Activated CD8-positive, alpha-beta memory T cell treated with anti-CD3 and anti-CD28 coated beads, Interleukin-2, amount 10 ng/mL, durations not matched to agents 7 days and 5 days (primary cell): Measurements from ENCODE around the gene ADPRH. TPM values are rescaled to one million over a fixed set of nuclear protein-coding genes. Genes with fewer than 3 reads are reported as not detected.
A peak's percentile ranks its signal among the peaks of the same experiment; 100 is the strongest.
"Not testable (repeated sequence)": the region's sequence is repeated elsewhere in the genome, so short reads cannot be mapped to it uniquely, and the experiment has no call there.

Experiments used
- ATAC-seq: fragments of 150-1000 bp; cut with Tn5 transposase; one replicate; pipeline ENCODE4 v1.10.0; 2021; ENCODE audit warnings: moderate library complexity
- CTCF ChIA-PET: fragments of 350-600 bp; sonication (Branson Sonifier 250); formaldehyde crosslinking; loops from one replicate; lab custom pipeline; 2021; ENCODE audit warnings: antibody characterized with exemption; lab: Charles Lee
- DNase-seq: peaks from one replicate; pipeline ENCODE4 v3.0.0-alpha.2; 2020
- H3K27ac Mint-ChIP-seq: one replicate; pipeline ENCODE4 v1.8.0; 2021; ENCODE audit warnings: mild to moderate bottlenecking, mixed read lengths
- H3K27me3 Mint-ChIP-seq: one replicate; pipeline ENCODE4 v1.8.0; 2021; ENCODE audit warnings: mixed read lengths
- H3K36me3 Mint-ChIP-seq: one replicate; pipeline ENCODE4 v1.8.0; 2021; ENCODE audit warnings: mild to moderate bottlenecking, mixed read lengths
- H3K4me1 Mint-ChIP-seq: one replicate; pipeline ENCODE4 v1.8.0; 2021; ENCODE audit warnings: mixed read lengths
- H3K4me3 Mint-ChIP-seq: one replicate; pipeline ENCODE4 v1.8.0; 2021; ENCODE audit warnings: mild to moderate bottlenecking, moderate library complexity, mixed read lengths
- H3K9me3 Mint-ChIP-seq: one replicate; pipeline ENCODE4 v1.8.0; 2022; ENCODE audit warnings: low read depth, mixed read lengths
- total RNA-seq, 2 experiments: library from RNA; stranded (reverse); gene quantifications; one replicate each; pipeline ENCODE4 v1.2.3, GENCODE V29; 2021

ADPRH gene
- total RNA-seq, 2 experiments from 2014 or later: 6.1 to 19.3 TPM

DNA sequence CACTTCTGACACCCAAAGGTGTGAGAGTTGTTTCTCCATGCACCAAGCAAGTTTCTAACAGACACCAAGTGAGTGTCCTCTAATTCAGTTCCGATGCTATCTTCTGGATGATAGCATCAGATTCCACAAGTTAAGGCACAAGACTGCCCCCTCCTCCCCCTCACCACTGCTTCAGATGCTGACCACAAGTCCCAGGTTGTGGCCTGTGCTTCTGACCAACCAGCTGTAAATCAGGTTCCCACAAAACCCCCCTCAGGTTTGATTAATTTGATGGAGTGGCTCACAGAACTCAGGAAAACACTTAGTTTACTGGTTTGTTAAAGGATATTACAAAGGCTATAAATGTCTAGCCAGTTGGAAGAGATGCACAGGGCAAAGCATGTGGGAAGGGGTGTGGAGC is 11.4 kb downstream of the ADPRH start:
- DNase-seq (no peak), ATAC-seq (no peak)
- H3K27me3 Mint-ChIP-seq: peaks cover 5% of the 10 kb centered on the region
- peaks cover 16% of the 10 kb centered on the region for H3K4me1 Mint-ChIP-seq
- H3K27ac Mint-ChIP-seq: no peak overlapping the region
- no peak overlapping the region for H3K4me3 Mint-ChIP-seq
- H3K9me3 Mint-ChIP-seq: peaks cover 3% of the 10 kb centered on the region
- H3K36me3 Mint-ChIP-seq: peaks cover 16% of the 10 kb centered on the region
- CTCF ChIA-PET: interaction anchor here (1.0 to 2.2 kb wide), 2 partner anchors 9 to 10 kb away, joined by 3 to 6 read pairs; no protein-coding TSS in a partner anchor

DNA sequence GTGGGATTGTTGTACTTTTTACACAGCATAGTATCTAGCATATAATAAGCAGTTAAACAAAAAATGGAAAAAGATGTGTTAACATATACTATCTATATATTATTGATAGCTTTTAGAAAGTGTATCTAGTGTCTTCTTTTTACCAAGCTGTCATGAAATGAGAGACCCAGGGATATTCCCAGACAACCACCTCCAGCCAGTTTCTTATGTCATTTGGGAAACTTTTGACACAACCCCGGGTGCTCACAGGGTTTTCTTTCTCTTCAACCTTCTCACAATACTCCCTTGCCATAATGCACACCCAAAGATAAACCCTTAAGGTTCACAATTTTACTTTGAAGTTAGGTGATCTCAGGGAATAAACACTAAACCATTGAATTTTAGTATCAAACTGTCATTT is 13.6 kb downstream of the ADPRH start:
- Mint-ChIP-seq H3K36me3 (peaks cover 16% of the 10 kb centered on the region), H3K27ac (no peak overlapping the region), H3K4me1 (peaks cover 21% of the 10 kb centered on the region), H3K27me3 (peaks cover 5% of the 10 kb centered on the region), H3K9me3 (peaks cover 3% of the 10 kb centered on the region), H3K4me3 (no peak overlapping the region)
- CTCF ChIA-PET: no interaction called here
- DNase-seq (no peak), ATAC-seq (no peak)

DNA sequence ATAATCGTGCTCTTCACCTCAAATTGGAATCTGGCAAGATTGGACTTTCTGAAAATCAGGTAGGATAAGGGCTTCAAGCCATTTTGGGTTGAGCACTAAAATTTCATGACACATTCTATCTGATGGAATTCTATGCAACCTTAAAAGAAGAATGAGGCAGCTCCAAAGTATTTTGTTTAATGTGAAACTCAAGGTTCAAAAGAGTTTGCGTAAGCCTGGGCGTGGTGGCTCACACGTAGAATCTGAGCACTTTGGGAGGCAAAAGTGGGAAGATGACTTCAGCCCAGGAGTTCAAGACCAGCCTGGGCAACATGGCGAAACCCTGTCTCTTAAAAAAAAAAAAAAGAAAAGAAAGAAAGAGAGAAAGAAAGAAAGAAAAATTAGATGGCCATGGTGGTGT is 14.8 kb downstream of the ADPRH start:
- Mint-ChIP-seq H3K4me3 (no peak overlapping the region), H3K4me1 (peaks cover 17% of the 10 kb centered on the region), H3K27ac (no peak overlapping the region), H3K36me3 (peaks cover 12% of the 10 kb centered on the region), H3K27me3 (peaks cover 4% of the 10 kb centered on the region), H3K9me3 (peaks cover 3% of the 10 kb centered on the region)
- DNase-seq (no peak), ATAC-seq (no peak)
- CTCF ChIA-PET: no interaction called here

DNA sequence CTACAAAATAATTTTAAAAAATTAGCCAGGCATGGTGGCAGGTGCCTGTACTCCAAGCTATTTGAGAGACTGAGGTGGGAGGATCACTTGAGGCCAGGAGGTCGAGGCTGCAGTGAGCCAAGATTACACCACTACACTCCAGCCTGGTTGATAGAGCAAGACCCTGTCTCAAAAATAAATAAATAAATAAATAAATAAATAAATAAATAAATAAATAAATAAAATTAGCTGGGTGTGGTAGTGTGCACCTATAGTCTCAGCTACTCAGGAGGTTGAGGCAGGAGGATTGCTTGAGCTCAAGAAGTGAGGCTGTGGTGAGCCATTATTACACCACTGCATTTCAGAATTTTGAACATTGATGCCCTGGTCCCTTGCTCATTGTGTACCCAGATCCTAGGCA is 15.6 kb downstream of the ADPRH start:
- CTCF ChIA-PET, H3K27ac Mint-ChIP-seq, H3K27me3 Mint-ChIP-seq, ATAC-seq, H3K36me3 Mint-ChIP-seq, DNase-seq, H3K9me3 Mint-ChIP-seq, H3K4me3 Mint-ChIP-seq: not testable (repeated sequence)
- H3K4me1 Mint-ChIP-seq: peaks cover 23% of the 10 kb centered on the region

DNA sequence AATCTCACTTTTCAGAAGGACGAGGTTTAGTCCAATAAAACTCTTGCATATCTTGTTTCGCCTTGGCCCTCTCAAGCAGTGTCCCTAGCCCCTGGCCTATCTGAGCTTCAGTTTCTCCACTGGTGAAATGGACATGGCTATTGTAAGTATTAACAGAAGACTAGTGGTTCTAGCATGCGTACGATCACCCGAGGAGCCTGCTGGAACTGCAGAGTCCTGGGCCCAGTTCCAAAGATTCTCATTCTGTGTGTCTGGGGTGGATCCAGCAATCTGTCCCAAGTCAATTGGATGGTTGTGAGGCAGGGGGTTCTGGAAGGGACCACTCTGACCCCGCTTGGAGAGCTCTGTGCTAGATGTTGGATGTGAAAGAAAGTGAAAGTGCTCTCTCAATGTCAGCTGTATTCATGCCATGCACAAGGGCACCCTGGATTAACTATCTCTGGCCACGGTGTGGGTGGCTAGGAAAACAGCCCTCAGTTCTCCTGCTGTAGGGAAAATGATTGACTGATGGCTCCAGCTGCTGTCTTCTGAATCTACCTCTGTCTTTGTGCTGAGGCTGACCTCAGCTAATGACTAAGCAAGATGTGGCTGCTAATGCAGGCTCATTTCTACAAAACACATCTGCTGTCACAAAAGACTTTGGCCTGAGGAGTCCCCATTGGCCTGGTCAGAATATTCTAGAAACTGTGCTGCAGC is 16.5 kb downstream of the ADPRH start:
- Mint-ChIP-seq H3K4me1 (peaks cover 29% of the 10 kb centered on the region), H3K36me3 (peaks cover under 1% of the 10 kb centered on the region), H3K27ac (no peak overlapping the region), H3K4me3 (no peak overlapping the region), H3K9me3 (no peaks in the 10 kb centered on the region), H3K27me3 (peaks cover 3% of the 10 kb centered on the region)
- ATAC-seq: no peak
- no peak for DNase-seq
- CTCF ChIA-PET: interaction anchor here (0.8 to 1.1 kb wide), 2 partner anchors 80 to 85 kb away, joined by 3 to 4 read pairs; no protein-coding TSS in a partner anchor

DNA sequence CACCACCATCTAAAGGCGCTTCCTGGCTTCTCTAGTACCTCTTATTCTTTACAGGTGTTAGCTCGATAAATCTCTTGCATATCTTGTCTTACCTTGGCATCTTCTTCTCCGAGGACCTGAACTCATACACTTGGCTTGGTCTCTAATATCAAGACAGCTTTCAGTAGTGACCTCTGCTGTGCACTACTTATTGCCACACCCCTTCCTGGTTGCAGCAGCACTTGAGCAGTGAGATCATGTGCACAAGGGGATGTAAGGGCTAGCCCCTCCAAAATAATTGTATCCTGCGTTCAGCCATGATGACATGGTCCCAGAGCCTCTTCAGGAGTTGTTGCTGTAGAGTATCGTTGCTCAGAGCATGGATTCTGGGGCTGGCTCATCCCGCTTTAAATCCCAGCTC is 17.1 kb downstream of the ADPRH start:
- no peak overlapping the region for H3K4me3 Mint-ChIP-seq
- CTCF ChIA-PET: interaction anchor here (1.1 kb wide), 1 partner anchor 79 kb away, joined by 3 read pairs; no protein-coding TSS in a partner anchor

DNA sequence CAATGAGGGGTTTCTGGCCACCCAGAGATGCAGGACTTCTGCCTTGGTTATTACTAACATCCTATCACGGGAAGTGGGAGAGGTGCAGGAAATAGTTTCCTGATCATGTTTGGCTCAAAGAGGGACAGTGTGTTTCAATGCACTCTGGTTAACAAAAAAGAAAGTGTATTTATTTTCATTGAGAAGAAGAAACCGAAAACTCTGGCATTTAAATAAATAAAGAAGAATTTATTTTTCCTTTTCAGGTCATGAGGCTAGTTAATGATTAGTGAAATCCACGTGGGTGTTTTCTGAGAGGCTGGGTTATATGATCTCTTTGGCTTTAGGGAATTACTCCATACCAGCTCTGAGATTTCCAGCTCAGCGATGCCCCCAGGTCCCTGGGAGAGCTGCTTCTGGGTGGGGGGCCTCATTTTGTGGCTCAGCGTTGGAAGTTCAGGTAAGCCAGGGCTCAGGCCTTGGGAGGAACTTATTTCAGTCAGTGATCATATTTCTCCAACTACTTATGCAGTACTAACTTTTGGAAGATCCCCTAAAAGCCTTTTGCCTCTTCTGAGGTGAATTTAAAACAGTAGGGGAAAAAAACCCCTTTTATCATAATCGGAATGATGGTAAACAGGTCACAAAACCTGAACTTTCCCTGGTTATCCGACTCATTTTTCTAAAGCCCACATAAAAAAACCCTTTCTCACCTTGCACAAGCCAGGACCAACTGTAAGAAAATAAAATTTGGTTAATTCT is 18.4 kb downstream of the ADPRH start, which contains the start of gene PLA1A:
Gene PLA1A (plus strand): TSS at position 338 of the 741 bp plus-strand sequence. CDS start 29 bp downstream, at position 367.
- no peak within 1 kb of the TSS for H3K27ac Mint-ChIP-seq
- DNase-seq: no peak
- H3K9me3 Mint-ChIP-seq: no peaks in the 10 kb centered on the region
- no peak within 1 kb of the TSS for H3K4me3 Mint-ChIP-seq
- CTCF ChIA-PET: no interaction called here
- no peaks in the 10 kb centered on the region for H3K36me3 Mint-ChIP-seq
- H3K27me3 Mint-ChIP-seq: peaks cover 3% of the 10 kb centered on the region
- no peak for ATAC-seq
- peaks cover 36% of the 10 kb centered on the region for H3K4me1 Mint-ChIP-seq

More for the DNA sequence above, 17.1 kb downstream of the ADPRH start:
- Mint-ChIP-seq H3K27me3 (peaks cover 3% of the 10 kb centered on the region), H3K9me3 (no peaks in the 10 kb centered on the region), H3K27ac (no peak overlapping the region), H3K36me3 (no peaks in the 10 kb centered on the region), H3K4me1 (peaks cover 34% of the 10 kb centered on the region)
- DNase-seq (no peak), ATAC-seq (no peak)

DNA sequence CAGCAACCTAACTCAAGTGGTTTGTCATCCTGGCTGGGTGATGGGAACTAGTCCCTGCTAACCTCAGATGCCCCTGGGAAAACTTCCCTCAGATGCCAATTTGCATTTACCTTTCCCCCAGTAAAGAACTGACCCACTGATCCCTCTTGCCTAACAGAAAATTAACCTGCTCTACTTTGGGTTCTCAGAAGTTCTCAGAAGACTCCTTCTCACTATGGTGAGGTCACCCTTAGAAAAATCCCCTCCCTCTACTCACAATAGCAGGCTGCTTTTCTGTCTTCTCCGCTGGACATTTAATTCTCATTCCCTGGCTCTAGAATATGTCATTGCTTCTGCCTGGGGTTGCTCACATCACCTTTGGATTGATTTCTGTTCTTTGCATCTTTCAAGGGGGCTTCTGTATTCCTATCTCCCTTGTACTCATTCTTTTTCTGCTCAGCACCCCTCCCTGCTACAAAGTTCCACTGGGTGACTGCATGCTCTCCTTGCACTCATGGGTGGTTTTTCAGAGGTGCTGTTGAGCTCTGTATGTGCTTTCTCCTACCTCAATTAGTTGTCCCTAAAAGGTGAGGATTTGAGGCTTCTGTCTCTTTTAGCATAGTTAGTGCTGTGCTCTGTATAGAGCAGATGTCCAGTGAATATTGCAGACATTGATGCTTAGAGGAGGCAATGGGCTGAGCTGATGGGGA is 19.3 kb downstream of the ADPRH start:
- H3K36me3 Mint-ChIP-seq: no peaks in the 10 kb centered on the region
- no peak overlapping the region for H3K4me3 Mint-ChIP-seq
- H3K4me1 Mint-ChIP-seq: peaks cover 36% of the 10 kb centered on the region
- H3K27ac Mint-ChIP-seq: no peak overlapping the region
- ATAC-seq (no peak), DNase-seq (no peak)
- H3K27me3 Mint-ChIP-seq: no peaks in the 10 kb centered on the region
- CTCF ChIA-PET: no interaction called here
- H3K9me3 Mint-ChIP-seq: no peaks in the 10 kb centered on the region

DNA sequence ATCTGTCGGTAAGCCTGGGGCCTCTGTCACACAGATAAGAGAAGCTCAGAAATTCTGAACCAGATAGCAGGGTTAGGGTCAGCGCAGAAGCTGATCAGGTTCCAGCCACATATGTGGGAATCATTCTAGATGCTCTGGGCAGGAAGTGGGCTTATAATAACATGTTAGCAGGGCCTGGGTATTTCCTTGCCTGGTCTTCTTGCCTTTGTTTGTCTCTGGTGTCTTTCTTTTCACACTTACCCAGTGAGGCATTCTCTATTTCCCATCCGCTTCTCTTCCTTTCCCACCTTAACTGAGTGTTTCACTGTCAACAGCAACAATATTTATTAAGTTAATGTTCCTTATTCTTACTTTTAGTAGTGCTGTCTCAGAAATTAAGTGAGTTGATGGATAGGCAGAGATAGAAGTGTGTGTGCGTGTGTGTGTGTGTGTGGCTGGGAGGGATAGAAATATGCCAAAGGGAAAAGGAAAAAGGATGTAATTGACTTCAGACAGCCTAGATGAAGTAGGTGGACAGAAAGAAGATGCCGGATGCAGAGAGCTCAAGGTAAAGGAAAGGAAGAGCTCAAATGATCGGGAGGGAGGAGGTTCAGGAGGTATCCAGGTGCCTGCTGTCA is 20.4 kb downstream of the ADPRH start:
- Mint-ChIP-seq H3K4me3 (no peak overlapping the region), H3K27me3 (no peaks in the 10 kb centered on the region), H3K4me1 (peaks cover 36% of the 10 kb centered on the region), H3K36me3 (no peaks in the 10 kb centered on the region), H3K9me3 (no peaks in the 10 kb centered on the region), H3K27ac (no peak overlapping the region)
- DNase-seq: no peak
- CTCF ChIA-PET: interaction anchor here (0.9 to 1.8 kb wide), 5 partner anchors 9 to 82 kb away, joined by 3 to 9 read pairs (median 6); no protein-coding TSS in a partner anchor
- no peak for ATAC-seq

DNA sequence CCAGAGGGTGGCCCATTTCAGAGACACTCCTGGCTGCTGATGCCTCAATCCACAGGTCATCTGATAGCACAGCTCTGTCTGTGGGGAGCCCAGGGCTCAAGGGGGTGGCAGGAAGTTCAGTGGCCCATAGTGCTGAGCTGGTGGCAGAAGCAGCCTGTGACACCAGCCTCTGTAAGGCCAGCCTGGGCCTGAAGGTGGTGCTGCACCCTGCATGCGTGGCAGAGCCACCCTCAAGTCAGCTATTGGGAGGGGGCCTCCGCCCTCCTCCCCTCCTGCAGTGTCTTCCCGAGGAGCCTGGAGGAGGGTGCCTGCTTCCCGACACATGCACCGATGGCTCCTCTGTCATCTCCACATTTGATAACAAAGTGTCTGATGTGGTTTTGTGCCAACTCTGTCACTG is 21.4 kb downstream of the ADPRH start:
- Mint-ChIP-seq H3K4me3 (no peak overlapping the region), H3K9me3 (no peaks in the 10 kb centered on the region), H3K36me3 (no peaks in the 10 kb centered on the region), H3K27ac (no peak overlapping the region), H3K27me3 (no peaks in the 10 kb centered on the region), H3K4me1 (peaks cover 40% of the 10 kb centered on the region)
- ATAC-seq (peak; percentile 90), DNase-seq (peak; percentile 63)
- CTCF ChIA-PET: interaction anchor here (0.8 to 1.8 kb wide), 8 partner anchors 10 to 88 kb away, joined by 3 to 9 read pairs (median 3); partner anchors contain the start of gene CD80

DNA sequence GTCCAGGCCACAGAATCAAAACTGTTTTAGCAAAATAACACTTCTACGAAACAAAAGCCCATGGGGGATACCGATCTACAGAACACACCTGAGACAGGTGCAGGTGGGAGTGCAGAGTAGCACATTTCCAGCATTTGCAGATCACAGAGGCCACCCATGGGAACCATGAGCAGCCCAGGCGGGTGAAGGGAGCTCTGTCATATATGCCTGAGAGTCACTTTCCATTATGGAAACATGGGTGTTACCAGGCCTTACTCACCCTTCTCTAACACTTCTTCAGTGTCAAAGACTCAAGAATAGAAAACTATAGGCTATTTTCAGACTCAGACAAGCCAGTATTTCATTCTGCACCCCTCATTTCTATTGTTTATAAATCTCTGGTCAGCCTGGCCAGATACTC is 21.9 kb downstream of the ADPRH start:
- H3K27ac Mint-ChIP-seq: no peak overlapping the region
- peak; percentile 35 for ATAC-seq

DNA sequence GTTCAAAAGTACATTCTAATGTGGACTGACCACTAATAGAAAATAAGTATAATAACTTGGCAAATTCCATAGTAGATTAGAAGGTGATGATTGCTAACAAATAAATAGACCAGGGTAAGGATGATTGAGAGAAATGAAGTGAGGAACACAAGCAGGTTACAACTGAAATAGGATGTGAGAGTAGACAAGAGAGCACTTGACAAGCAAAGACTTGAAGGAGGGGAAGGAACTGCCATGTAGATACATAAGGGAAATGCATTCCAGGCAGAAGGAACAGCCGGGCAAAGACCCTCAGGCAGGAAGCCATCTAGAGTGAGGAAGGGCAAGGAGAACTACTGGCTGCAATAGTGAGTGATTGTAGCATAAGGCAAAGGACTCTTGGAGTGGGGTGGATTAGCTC is 23.4 kb downstream of the ADPRH start:
- DNase-seq: no peak
- Mint-ChIP-seq H3K27ac (no peak overlapping the region), H3K27me3 (peaks cover 4% of the 10 kb centered on the region), H3K36me3 (no peaks in the 10 kb centered on the region), H3K4me3 (no peak overlapping the region), H3K4me1 (peaks cover 32% of the 10 kb centered on the region), H3K9me3 (no peaks in the 10 kb centered on the region)
- CTCF ChIA-PET: interaction anchor here (1.1 kb wide), 1 partner anchor 78 kb away, joined by 3 read pairs; no protein-coding TSS in a partner anchor
- ATAC-seq: no peak

More for the DNA sequence above, 21.9 kb downstream of the ADPRH start:
- peaks cover 36% of the 10 kb centered on the region for H3K4me1 Mint-ChIP-seq
- no peaks in the 10 kb centered on the region for H3K9me3 Mint-ChIP-seq
- H3K27me3 Mint-ChIP-seq: no peaks in the 10 kb centered on the region
- H3K4me3 Mint-ChIP-seq: no peak overlapping the region
- H3K36me3 Mint-ChIP-seq: no peaks in the 10 kb centered on the region
- CTCF ChIA-PET: interaction anchor here (0.6 to 1.8 kb wide), 6 partner anchors 26 to 88 kb away, joined by 3 to 9 read pairs (median 3); partner anchors contain the start of gene CD80
- no peak for DNase-seq
